Brain microvascular endothelial cell (primary cell): ENCODE measurements around the gene NCK1.
"Not testable (repeated sequence)": the region's sequence is repeated elsewhere in the genome, so short reads cannot be mapped to it uniquely, and the experiment has no call there.

Experiments
- DNase-seq: peaks from one replicate; pipeline ENCODE4 v3.0.0-alpha.2; 2020
- H3K27ac ChIP-seq: fragments of 250-450 bp; sonication (Bioruptor Pico); 2 replicates; pipeline ENCODE4 v1.5.1; 2020; ENCODE audit warnings: mild to moderate bottlenecking, moderate library complexity
- H3K27me3 ChIP-seq: fragments of 250-450 bp; sonication (Bioruptor Pico); replicated peaks from 2 replicates; pipeline ENCODE4 v1.5.1; 2020; ENCODE audit warnings: mild to moderate bottlenecking
- H3K36me3 ChIP-seq: fragments of 250-450 bp; sonication (Bioruptor Pico); replicated peaks from 2 replicates; pipeline ENCODE4 v1.5.1; 2020; ENCODE audit warnings: mild to moderate bottlenecking
- H3K4me3 ChIP-seq: 2 replicates; pipeline ENCODE4 v1.5.1; 2011; ENCODE audit warnings: low read depth, mild to moderate bottlenecking, control low read depth, low read length, moderate library complexity
- CTCF ChIP-seq: IDR thresholded peaks from 2 replicates; pipeline ENCODE4 v1.5.1; 2011; ENCODE audit warnings: low read depth, mild to moderate bottlenecking, moderate library complexity, low read length, control low read depth, inconsistent platforms; ENCODE audit errors: missing control alignments
- in situ Hi-C: cut with HindIII; loops from 2 replicates; pipeline ENCODE4 v1.10.0; 2017; ENCODE audit warnings: low sequenced_read_pairs, low pct_ligation_motif_present

Gene NCK1

DNA sequence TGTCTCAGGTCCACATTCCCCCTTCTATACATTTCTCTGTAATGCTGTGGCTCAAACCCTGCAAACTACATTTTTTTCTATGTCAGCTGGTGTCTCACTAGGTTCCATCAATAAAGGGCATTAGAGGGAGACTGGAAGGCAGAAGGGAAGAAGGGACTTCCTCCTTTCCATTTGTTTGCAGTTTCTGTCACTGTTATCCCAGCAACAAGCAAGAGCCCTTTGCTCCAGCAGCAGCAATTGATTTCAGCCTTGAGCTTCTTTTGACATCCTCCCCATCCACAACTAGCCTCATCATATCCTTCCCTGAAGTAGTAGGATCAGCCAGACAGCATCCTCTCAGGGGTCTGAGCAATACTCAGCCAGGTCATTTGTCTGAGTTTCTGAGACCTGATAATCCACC lies 5.3 kb upstream of the NCK1 start:
- TF ChIP-seq CTCF = no peak
- in situ Hi-C loops = no loop called here
- Histone ChIP-seq H3K36me3 (no peaks in the 10 kb centered on the region), H3K4me3 (no peak overlapping the region), H3K27ac (no peak overlapping the region), H3K27me3 (no peaks in the 10 kb centered on the region)
- DNase-seq = no peak

GRCh38 chr3:136858381-136858780 lies 3.6 kb upstream of the NCK1 start:
- Histone ChIP-seq H3K36me3 (no peaks in the 10 kb centered on the region), H3K27ac (no peak overlapping the region), H3K4me3 (no peak overlapping the region), H3K27me3 (no peaks in the 10 kb centered on the region)
- in situ Hi-C loops = no loop called here
- TF ChIP-seq CTCF = no peak
- no peak for DNase-seq

DNA sequence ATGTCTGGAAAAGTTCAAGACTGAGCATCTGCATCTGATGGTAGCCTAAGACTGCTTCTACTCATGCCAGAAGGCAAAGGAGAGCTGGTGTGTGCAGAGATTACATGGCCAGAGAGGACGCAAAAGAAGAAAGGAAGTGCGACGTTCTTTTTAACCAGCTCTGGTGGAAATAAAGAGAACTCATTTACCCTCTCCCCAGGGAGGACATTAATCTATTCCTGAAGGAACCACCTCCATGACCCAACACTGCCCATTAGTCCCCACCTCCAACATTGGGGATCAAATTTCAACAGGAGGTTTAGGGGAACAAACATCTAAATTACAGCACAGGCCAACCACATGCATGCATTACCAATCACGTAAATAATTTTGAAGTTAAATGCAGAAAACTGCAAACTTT lies 1.5 kb upstream of the NCK1 start:
- no peaks in the 10 kb centered on the region for H3K36me3 ChIP-seq
- no peak for TF ChIP-seq CTCF
- H3K27me3 ChIP-seq = no peaks in the 10 kb centered on the region
- in situ Hi-C loops = no loop called here
- no peak for DNase-seq
- no peak overlapping the region for H3K27ac ChIP-seq
- H3K4me3 ChIP-seq = no peak overlapping the region

- no peak for TF ChIP-seq CTCF
- in situ Hi-C loops = no loop called here
- peak overlapping the region; percentile 86 for H3K4me3 ChIP-seq
- H3K27ac ChIP-seq = peak overlapping the region; percentile 81
- H3K36me3 ChIP-seq = no peaks in the 10 kb centered on the region
- no peaks in the 10 kb centered on the region for H3K27me3 ChIP-seq
- DNase-seq = peak; percentile 32
Measured at GRCh38 chr3:136862617-136863322, 762 bp downstream of the NCK1 start.

DNA sequence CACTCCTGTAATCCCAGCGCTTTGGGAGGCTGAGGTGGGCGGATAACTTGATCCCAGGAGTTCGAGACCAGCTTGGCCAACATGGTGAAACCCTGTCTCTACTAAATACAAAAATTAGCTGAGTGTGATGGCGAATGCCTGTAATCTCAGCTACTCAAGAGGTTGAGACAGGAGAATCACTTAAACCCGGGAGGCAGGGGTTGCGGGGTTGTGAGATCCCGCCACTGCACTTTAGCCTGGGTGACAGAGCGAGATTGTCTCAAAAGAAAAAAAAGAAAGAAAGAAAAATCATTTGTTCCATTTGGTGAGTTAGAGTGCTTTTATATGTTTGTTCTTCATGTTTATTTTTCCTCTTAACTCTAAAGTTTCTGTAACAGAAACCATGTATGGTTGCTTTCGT lies 7.3 kb downstream of the NCK1 start:
- H3K27ac ChIP-seq = no peak overlapping the region
- H3K4me3 ChIP-seq = no peak overlapping the region
- TF ChIP-seq CTCF = no peak
- in situ Hi-C loops = no loop called here
- no peak for DNase-seq
- no peaks in the 10 kb centered on the region for H3K36me3 ChIP-seq
- no peaks in the 10 kb centered on the region for H3K27me3 ChIP-seq

DNA sequence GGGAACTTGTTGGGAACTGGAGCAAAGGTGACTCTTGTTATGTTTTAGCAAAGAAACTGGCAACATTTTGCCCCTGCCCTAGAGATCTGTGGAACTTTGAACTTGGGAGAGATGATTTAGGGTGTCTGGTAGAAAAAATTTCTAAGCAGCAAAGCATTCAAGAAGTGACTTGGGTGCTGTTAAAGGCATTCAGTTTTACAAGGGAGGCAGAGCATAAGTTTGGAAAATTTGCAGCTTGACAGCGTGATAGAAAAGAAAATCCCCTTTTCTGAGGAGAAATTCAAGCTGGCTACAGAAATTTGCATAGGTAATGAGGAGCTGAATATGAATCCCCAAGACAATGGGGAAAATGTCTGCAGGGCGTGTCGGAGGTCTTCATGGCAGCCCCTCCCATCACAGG lies 10.2 kb downstream of the NCK1 start:
- H3K27ac ChIP-seq, H3K4me3 ChIP-seq, H3K27me3 ChIP-seq, H3K36me3 ChIP-seq, DNase-seq, in situ Hi-C loops: not testable (repeated sequence)

GRCh38 chr3:136879510-136879909 lies 17.5 kb downstream of the NCK1 start:
- in situ Hi-C loops, DNase-seq, H3K27me3 ChIP-seq, H3K4me3 ChIP-seq, H3K36me3 ChIP-seq, H3K27ac ChIP-seq: not testable (repeated sequence)
